ENCODE measurements around the gene PATJ.
"Not testable (repeated sequence)": the region's sequence is repeated elsewhere in the genome, so short reads cannot be mapped to it uniquely, and the experiment has no call there.

PATJ gene

DNA sequence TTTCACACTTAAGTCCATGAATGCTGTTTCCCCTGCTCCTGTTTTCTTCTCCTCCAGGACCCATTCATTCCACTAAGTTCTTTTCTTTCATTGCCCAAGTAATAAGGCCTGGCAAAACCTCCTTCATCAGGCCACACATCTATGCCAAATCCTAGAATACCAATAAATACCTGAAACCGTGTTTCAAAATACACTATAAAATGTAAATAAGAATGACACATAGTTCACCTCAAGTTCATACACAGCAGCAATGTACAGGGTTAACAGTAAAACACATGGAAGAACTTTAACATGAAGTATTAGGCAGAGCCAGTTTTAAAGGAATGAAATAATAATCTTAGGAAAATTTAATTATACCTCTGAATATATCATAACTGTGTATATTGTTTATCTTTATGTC lies 365.6 kb downstream of the PATJ start:
- no peak for DNase-seq

GRCh38 chr1:62109124-62109523 lies 366.8 kb downstream of the PATJ start:
- DNase-seq: no peak

- no peak for DNase-seq
These were observed 368.0 kb downstream of the PATJ start for GRCh38 chr1:62110198-62110817.

- no peak for DNase-seq
These were observed 368.8 kb downstream of the PATJ start for GRCh38 chr1:62111084-62111483.

DNA sequence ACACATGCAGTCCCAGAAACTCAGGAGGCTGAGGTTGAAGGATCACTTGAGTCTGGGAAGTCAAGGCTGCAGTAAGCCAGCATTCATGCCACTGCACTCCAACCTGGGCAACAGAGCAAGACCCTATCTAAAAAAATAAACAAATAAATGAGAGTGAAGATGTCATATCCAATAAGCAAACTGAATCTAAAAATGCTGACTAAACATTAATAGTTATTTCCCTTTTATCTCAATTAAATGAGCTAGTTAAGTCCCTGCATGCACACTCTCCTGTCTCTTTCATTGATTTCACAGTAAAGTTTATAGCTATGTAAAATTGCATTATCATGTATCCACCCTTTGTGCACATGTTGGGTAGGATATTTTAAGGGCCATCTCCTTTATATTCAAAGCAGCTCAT lies 371.2 kb downstream of the PATJ start:
- DNase-seq: no peak

- no peak for DNase-seq
These were observed 374.9 kb downstream of the PATJ start for GRCh38 chr1:62117018-62117750.

- DNase-seq: no peak
These were observed 384.5 kb downstream of the PATJ start for GRCh38 chr1:62126579-62127290.

DNA sequence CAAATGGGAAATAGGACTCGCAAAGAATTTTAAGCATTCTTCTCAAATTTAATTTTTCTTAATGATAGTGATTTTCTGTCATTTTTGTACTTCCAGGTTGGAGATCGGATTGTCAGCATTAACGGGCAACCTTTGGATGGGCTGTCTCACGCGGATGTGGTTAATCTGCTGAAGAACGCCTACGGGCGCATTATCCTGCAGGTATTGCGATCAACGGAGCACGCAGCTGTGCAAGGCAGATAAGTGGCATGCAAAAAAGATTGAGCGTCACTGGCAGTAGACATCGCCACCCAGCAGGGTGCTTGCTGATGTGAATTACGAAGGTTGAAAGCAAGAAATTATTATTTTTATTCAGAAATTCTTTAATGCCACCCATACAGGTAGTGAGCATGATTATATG lies 386.5 kb downstream of the PATJ start:
- DNase-seq: no peak

DNA sequence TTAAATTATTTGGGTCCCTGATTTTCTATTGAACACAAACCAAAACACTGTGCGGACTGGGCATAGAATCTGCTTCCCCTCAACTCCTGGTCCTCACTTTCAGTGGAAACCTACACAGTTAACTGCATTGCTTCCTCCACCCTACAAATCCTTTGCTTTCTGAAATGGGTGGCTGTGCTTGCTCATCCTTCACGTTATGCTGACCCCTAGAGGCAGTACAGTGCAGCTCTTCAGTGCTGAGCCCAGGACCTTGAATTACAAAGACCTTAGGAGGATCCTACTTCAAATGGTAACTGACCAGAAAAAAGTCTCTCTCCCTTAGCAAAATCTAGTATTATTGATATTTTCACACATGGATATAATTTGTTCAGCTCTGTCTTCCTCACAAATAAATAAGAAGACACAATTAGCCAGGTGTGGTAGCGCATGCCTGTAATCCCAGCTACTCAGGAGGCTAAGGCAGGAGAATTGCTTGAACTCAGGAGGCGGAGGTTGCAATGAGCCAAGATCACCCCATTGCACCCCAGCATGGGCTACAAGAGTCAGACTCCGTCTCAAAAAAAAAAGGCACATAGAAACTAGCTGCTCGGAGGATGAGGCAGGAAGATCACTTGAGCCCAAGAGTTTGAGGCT lies 388.9 kb downstream of the PATJ start:
- peak; percentile 89 for DNase-seq

- no peak for DNase-seq
These were observed 395.7 kb downstream of the PATJ start for GRCh38 chr1:62138029-62138428.

DNA sequence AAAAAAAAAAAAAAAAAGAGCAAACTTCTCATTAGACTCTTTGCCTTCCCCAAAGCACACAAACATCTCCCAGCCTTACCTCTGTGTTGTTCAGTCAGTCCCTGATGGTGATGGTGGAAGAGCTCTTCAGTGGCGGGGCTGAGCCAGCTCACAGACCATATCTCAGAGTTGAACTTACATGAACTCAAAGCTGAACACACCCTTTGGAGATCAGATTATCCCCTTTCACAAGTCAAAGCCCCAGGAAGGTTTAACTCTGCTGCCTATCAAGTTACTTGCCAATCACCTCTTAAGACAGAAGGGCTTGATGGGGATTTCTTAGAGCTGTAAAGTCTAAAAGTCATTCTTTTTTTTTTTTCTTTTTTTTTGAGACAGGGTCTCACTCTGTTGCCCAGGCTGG lies 397.1 kb downstream of the PATJ start:
- peak; percentile 93 for DNase-seq

- DNase-seq: no peak
These were observed 398.4 kb downstream of the PATJ start for GRCh38 chr1:62140666-62141065.

- no peak for DNase-seq
These were observed 400.2 kb downstream of the PATJ start for GRCh38 chr1:62142496-62142895.

DNA sequence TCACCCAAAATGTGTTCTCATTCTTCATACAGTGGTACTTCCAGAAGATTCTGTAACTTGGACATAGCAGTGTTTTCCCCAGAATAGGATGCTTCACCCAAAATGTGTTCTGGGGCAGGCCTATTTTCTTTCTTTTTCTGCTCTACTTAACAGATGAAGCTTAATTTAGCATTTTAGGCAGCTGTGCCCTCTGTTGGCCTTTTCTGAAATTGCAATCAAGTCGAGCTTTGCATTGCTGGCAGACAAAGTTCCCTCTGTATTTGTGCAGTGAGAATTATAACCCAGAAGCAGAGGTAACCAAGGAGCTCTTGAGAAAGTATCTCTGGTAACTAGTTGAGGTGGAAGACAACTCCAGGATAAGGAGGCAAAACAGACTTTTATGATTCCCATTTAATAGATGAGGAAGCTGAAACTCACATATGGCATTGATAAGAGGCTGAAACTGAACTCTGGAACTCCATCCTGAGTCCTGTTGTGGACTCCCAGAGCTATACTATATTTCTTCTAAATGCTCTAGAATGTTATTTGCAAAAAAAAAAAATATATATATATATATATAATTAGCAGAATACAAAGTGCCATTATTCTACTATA lies 402.1 kb downstream of the PATJ start:
- DNase-seq: peak; percentile 74

DNA sequence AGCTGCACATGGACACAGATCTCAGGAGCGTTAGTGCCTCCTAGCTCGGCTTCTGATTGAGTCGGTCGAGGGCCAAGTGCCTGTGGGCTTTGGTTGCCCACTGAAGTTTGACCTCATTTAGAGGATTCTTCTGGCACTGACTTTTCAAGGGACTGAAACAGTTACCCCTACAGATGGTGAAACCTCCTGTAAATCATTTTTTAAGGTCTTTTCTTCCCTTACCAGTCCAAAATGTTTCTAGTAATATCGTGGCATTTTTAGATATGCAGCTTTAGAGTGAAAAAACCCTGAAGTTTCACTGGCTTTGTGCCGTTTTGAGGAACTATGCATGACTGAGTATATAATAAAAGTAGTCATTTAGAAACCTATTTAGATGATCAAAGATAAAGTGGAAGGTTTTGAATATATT lies 417.7 kb downstream of the PATJ start:
- DNase-seq: no peak

GRCh38 chr1:62161711-62162110 lies 419.4 kb downstream of the PATJ start:
- no peak for DNase-seq

DNA sequence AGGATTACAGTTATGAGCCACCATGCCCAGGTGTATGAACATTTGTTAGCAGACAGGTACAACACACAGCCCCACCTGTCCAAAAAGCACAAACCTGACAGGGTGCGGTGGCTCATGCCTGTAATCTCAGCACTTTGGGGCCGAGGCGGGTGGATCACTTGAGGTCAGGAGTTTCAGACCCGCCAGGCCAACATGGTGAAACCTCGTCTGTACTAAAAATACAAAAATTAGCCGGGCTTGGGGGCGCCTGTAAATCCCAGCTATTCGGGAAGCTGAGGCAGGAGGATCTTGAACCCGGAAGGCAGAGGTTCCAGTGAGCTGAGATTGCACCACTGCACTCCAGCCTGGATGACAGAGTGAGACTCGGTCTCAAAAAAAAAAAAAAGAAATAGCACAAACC lies 428.1 kb downstream of the PATJ start:
- DNase-seq: not testable (repeated sequence)

DNA sequence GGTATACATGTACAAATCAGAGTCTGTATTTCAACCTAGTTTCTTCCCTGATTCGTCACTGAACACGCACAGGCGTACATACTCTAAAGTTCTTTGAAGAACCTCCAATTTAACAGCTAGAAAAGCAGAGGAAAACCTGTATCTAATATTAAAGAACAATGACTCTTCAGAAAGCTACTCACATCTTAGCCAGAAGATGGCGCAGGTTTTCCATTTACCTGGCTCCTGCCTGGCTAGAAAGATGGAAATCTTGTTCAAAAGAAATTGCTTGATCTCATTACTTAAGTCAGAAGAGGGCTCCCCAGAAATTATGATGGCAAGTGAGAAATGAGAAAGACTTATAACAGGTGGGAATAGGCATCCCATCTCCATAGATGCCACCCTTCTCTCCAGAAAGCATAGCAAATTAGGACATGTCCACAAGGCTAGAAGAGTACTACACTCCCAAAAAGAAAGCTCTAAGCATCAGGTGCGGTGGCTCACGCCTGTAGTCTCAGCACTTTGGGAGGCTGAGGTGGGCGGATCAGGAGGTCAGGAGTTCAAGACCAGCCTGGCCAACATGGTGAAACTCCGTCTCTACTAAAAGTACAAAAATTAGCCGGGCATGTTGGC lies 433.4 kb downstream of the PATJ start:
- peak; percentile 82 for DNase-seq

DNA sequence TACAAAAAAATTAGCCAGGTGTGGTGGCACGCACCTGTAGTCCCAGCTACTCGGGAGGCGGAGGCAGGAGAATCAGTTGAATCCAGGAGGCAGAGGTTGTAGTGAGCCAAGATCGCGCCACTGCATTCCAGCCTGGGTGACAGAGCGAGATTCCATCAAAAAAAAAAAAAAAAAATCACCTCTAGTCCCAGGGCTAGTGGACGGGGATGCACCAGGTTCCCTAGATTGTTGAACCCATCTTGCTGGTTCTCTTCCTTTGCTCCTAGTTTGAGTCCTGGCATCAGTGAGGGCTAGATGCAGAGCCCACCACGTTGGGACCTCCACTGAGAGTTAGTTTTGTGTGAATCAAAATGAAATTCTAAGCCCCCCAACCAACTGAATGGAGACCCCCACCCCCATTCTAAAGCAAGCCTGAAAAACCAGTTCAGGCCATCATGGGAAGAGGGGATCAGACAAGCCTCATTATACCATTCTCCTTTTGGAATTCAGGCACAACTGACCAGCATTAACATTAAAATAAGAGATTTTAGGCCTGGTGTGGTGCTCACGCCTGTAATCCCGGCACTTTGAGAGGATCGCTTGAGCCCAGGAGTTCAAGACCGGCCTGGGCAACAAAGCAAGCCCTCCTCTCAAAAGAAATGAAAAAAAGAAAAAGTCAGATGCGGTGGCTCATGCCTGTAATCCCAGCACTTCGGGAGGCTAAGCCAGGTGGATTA lies 434.5 kb downstream of the PATJ start:
- DNase-seq: peak; percentile 19

GRCh38 chr1:62177621-62178020 lies 435.3 kb downstream of the PATJ start:
- peak; percentile 62 for DNase-seq

DNA sequence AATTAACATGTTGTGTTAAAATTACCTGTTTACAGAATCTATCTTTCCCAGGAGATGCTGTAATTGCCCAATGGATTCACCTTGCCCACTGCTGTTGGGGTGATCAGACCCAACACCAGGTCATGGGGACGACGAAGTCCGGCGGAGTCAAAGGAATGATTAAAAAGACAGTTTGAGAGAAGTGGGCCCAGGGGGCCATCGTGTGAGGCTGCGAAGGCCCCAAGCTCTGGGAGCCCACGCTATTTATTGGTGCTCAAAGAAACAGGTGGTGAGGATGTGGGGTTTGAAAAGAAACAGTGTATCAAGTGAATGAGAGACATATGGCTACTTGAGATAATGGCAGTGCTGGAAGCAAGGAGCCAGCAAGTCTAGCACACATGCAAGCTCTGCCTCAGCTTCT lies 436.1 kb downstream of the PATJ start:
- peak; percentile 62 for DNase-seq

DNA sequence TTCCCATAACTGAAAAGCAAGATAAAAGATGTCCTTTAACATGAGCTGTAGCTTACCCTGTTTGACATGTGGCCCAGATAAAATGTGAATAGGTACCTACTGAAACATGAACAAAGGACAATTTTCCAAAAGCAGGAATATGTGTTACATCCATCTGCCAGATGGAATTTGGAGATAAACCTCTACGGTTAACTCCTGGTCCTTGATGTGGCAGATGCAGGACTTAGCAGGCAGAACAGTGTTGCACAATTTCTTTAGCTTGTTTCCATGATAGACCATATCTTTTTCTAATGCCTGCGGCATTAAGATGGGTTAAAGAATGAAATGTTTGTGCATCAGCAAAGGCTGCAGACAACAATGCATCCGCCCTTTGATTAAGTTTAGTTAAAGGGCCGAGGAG lies 437.8 kb downstream of the PATJ start:
- peak; percentile 31 for DNase-seq
